ENCODE data around the gene SUPT20H.

SUPT20H gene

GRCh38 chr13:37023871-37024270, 35.6 kb downstream of the SUPT20H start:
- H3K9ac ChIP-seq, result no peak overlapping the region
- TF ChIP-seq CTCF (IDR thresholded peaks at IDR 0.05), result no peak
- no peaks in the 10 kb centered on the region for H3K36me3 ChIP-seq (ENCODE audit: control insufficient read depth, insufficient read depth, low read length)

GRCh38 chr13:37014609-37015008, 44.9 kb downstream of the SUPT20H start:
- Histone ChIP-seq H3K4me2 (ENCODE audit: low read length) (no peak overlapping the region), H3K27me3 (ENCODE audit: control insufficient read depth, insufficient read depth, low read length) (no peaks in the 10 kb centered on the region), H3K27ac (no peak overlapping the region), H2AFZ (no peak overlapping the region), H3K4me1 (no peaks in the 10 kb centered on the region), H3K4me3 (ENCODE audit: low read depth, low read length) (no peak overlapping the region), H3K9me3 (ENCODE audit: control insufficient read depth, low read length) (no peaks in the 10 kb centered on the region), H3K79me2 (no peaks in the 10 kb centered on the region), H3K36me3 (ENCODE audit: control insufficient read depth, insufficient read depth, low read length) (no peaks in the 10 kb centered on the region), H3K9ac (no peak overlapping the region)
- TF ChIP-seq CTCF (IDR thresholded peaks at IDR 0.05), result no peak

More at GRCh38 chr13:37023871-37024270, 35.6 kb downstream of the SUPT20H start:
- Histone ChIP-seq H2AFZ (no peak overlapping the region), H3K4me3 (ENCODE audit: low read depth, low read length) (no peak overlapping the region), H3K27me3 (ENCODE audit: control insufficient read depth, insufficient read depth, low read length) (no peaks in the 10 kb centered on the region), H3K4me2 (ENCODE audit: low read length) (no peak overlapping the region), H3K27ac (no peak overlapping the region), H3K79me2 (no peaks in the 10 kb centered on the region), H3K9me3 (ENCODE audit: control insufficient read depth, low read length) (no peaks in the 10 kb centered on the region), H3K4me1 (no peaks in the 10 kb centered on the region)

GRCh38 chr13:37011788-37012187, 47.7 kb downstream of the SUPT20H start:
- H2AFZ ChIP-seq, result no peak overlapping the region
- no peak overlapping the region for H3K9ac ChIP-seq
- no peaks in the 10 kb centered on the region for H3K36me3 ChIP-seq (ENCODE audit: control insufficient read depth, insufficient read depth, low read length)
- H3K4me1 ChIP-seq, result no peaks in the 10 kb centered on the region
- H3K9me3 ChIP-seq (ENCODE audit: control insufficient read depth, low read length), result no peaks in the 10 kb centered on the region
- no peak overlapping the region for H3K27ac ChIP-seq
- no peak overlapping the region for H3K4me2 ChIP-seq (ENCODE audit: low read length)
- no peaks in the 10 kb centered on the region for H3K27me3 ChIP-seq (ENCODE audit: control insufficient read depth, insufficient read depth, low read length)
- H3K4me3 ChIP-seq (ENCODE audit: low read depth, low read length), result no peak overlapping the region
- H3K79me2 ChIP-seq, result no peaks in the 10 kb centered on the region
- no peak for TF ChIP-seq CTCF (IDR thresholded peaks at IDR 0.05)

GRCh38 chr13:37011002-37011401, 48.5 kb downstream of the SUPT20H start:
- H3K4me1 ChIP-seq, result no peaks in the 10 kb centered on the region
- TF ChIP-seq CTCF (IDR thresholded peaks at IDR 0.05), result no peak
- no peaks in the 10 kb centered on the region for H3K36me3 ChIP-seq (ENCODE audit: control insufficient read depth, insufficient read depth, low read length)
- H3K4me3 ChIP-seq (ENCODE audit: low read depth, low read length), result no peak overlapping the region
- H3K27me3 ChIP-seq (ENCODE audit: control insufficient read depth, insufficient read depth, low read length), result no peaks in the 10 kb centered on the region
- no peak overlapping the region for H3K27ac ChIP-seq
- no peaks in the 10 kb centered on the region for H3K79me2 ChIP-seq
- H2AFZ ChIP-seq, result no peak overlapping the region
- no peaks in the 10 kb centered on the region for H3K9me3 ChIP-seq (ENCODE audit: control insufficient read depth, low read length)
- H3K9ac ChIP-seq, result no peak overlapping the region
- no peak overlapping the region for H3K4me2 ChIP-seq (ENCODE audit: low read length)

- no peak for TF ChIP-seq CTCF (IDR thresholded peaks at IDR 0.05)
- Histone ChIP-seq H3K27me3 (ENCODE audit: control insufficient read depth, insufficient read depth, low read length) (no peaks in the 10 kb centered on the region), H3K4me1 (no peaks in the 10 kb centered on the region), H3K79me2 (no peaks in the 10 kb centered on the region), H3K9ac (no peak overlapping the region), H3K4me2 (ENCODE audit: low read length) (no peak overlapping the region), H2AFZ (no peak overlapping the region), H3K9me3 (ENCODE audit: control insufficient read depth, low read length) (no peaks in the 10 kb centered on the region), H3K36me3 (ENCODE audit: control insufficient read depth, insufficient read depth, low read length) (no peaks in the 10 kb centered on the region), H3K4me3 (ENCODE audit: low read depth, low read length) (no peak overlapping the region), H3K27ac (no peak overlapping the region)
These were observed 49.1 kb downstream of the SUPT20H start for GRCh38 chr13:37010424-37010823.
